ENCODE results near the gene PRDX3.
"Not testable (repeated sequence)": the region's sequence is repeated elsewhere in the genome, so short reads cannot be mapped to it uniquely, and the experiment has no call there.

Gene PRDX3

GRCh38 chr10:119205894-119206602 is 27.4 kb upstream of the PRDX3 start:
- DNase-seq = no peak

- DNase-seq = no peak
Measured at GRCh38 chr10:119203006-119203405, 24.4 kb upstream of the PRDX3 start.

DNA sequence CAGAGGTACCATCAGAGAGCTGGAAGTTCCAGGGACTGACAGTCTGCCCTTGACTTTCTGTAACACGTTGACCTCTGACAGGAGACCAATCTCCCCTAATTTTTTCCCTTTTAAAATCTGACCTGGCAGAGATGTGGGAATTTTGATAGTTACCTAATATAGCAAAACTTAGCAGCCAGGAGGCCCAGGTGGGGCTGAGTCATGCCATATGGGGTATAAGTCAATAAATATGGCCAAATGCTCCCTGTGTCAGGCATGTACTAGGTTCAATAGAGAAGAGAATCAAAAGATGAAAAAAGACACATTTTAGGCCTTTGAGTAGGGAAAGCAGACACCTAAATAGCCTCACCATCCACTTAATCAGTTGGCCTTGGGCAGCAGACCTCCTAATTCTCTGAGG is 22.6 kb upstream of the PRDX3 start:
- no peak for DNase-seq

- peak; percentile 35 for DNase-seq
Measured at GRCh38 chr10:119199231-119199992, 20.8 kb upstream of the PRDX3 start.

GRCh38 chr10:119198438-119198837 is 19.8 kb upstream of the PRDX3 start:
- no peak for DNase-seq

- no peak for DNase-seq
Measured at GRCh38 chr10:119197921-119198320, 19.3 kb upstream of the PRDX3 start.

DNA sequence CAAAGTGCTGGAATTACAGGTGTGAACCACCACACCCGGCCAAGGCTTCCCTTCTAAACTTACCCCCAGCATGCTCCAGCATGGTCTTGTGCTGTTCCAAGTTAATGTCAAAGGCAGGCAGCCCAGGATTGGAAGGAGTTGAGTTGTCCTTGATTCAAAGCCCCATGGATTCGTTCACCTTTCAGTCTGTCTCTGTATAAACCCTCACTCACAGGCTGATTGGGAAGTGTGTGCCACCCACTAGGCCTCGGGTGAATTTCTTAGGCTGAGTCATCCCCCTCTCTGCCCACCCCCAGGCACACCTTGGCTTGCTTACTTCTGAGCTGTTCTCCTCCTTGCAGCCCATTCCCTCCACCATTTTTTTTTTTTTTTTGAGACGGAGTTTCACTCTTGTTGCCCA is 13.3 kb upstream of the PRDX3 start:
- no peak for DNase-seq

- DNase-seq = no peak
Measured at GRCh38 chr10:119190954-119191785, 12.6 kb upstream of the PRDX3 start.

- DNase-seq = no peak
Measured at GRCh38 chr10:119190353-119190752, 11.7 kb upstream of the PRDX3 start.

GRCh38 chr10:119189811-119190282 is 11.2 kb upstream of the PRDX3 start:
- DNase-seq = no peak

- no peak for DNase-seq
Measured at GRCh38 chr10:119183664-119184412, 5.2 kb upstream of the PRDX3 start.

GRCh38 chr10:119180850-119181400 is 2.3 kb upstream of the PRDX3 start:
- DNase-seq = not testable (repeated sequence)

DNA sequence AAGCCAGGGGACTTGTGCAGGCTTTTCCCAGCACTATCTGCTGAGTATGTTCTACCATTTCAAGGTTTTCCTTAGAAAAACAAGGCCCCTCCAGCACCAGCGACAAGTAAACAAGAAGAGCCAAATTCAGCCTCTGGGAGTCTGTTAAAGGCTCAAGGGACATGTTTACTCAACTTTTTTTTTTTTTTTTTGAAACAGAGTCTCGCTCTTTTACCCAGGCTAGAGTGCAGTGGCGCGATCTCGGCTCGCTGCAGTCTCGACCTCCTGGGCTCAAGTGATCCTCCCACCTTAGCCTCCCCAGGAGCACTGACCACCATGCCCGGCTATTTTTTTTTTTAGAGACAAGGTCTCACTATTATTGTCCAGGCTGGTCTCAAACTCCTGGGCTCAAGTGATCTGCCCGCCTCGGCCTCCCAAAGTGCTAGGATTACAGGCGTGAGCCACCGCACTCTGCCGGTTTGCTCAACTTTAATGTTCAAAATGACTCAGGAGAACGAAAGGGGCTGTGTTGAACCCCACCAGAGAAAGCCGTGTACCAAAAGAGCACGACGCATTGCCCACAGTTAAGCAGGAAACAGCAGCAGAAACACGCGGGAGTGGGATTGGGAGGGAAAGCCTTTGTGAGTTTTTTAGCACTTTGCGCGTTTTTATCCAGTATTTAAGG is 772 bp downstream of the PRDX3 start:
- DNase-seq = no peak

DNA sequence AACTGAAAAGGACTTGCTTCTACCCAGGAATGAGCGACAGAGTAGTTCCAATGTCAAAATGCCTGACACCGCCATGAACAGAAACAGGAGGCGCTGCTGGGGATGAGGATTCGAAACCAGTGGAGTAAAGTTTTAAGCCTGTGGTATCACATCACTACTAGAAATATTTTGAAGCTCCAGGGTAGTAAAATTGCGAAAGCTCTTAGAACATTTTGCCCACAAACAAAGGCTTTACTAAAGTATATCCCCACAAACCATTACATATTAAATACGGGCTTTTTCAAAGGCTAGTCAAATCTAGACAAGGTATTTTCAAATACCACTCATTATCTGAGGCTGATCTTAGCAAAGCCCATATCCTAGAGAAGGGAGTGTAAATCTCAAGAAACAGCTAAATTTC is 2.4 kb downstream of the PRDX3 start:
- DNase-seq = no peak

- DNase-seq = no peak
Measured at GRCh38 chr10:119174109-119174508, 4.5 kb downstream of the PRDX3 start.

- no peak for DNase-seq
Measured at GRCh38 chr10:119167041-119167440, 11.6 kb downstream of the PRDX3 start.

GRCh38 chr10:119166564-119166963 is 12.0 kb downstream of the PRDX3 start:
- DNase-seq = no peak

DNA sequence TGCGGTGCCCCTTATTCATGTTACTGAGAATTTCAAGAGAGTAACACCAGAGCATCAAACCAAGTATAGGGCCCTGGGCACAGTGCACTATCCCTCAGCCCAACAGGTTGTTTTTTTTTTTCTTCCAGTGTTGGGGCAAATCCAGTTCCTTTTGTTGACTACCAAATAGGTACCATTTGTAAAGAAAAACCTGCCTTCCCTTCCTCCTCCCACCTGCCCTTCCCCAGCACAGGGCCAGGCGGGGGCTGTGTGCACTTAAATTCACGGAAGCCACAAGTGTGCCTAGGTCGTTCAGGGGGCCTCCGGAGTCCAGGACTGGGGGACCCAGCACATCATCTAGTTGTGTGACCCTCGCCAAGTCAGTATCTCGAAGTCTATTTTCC is 12.5 kb downstream of the PRDX3 start:
- DNase-seq = no peak

DNA sequence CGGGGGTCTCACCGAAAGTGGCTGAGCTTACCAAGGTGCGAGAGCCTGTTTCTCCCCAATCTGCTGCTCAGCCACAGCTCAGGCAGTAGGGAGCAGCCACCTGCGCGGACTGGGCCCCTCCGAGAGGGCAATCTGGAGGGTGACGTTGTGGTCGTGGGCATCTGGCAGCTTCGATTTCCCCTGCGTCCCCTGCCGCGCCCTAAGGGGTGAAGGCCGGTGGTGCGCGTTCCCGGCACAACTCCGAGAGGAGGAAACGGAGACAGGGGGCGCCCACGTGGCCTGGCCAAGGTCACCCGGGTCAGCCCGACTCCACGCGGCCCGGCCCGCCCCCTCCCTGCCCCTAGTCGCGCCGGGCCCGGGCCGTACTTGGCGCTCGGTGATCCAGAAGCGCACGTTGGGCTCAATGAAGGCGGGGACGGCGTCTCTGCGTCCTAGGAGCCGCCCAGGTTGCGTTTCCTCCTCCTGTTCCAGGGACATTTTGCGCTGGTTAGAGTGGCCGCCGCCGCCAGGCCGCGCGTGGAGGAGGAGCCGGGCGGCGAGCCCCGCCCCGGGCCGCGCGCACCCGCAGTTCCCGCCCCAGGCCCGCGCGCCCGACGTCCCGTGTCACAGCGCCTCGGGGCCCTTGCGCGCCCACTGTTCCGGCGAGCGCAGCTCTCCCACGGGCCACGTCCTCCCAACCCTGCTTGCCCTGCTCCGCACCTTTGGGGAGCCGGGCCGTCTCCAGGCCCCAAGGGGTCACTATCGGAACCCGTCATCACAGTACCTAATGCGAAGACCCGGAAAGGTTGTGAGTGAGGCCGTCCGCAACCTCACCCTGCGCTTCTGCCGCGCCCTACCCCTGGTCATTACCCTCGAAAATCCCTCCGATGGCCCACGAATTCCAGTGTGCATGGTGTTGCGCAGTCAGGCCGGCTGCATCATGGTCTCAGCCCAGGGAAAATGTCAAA is 13.2 kb downstream of the PRDX3 start, which contains the start of gene SFXN4:
Gene SFXN4 (minus strand): TSS at position 544 of the 947 bp plus-strand sequence. CDS start 67 bp downstream, at position 477.
- DNase-seq = peak; percentile 23

- DNase-seq = no peak
Measured at GRCh38 chr10:119162452-119163092, 16.0 kb downstream of the PRDX3 start.
